DMS114 treated with DMSO at 0.1 percent for 48 hours (cell line): ENCODE data around the gene STX18.
"Not testable (repeated sequence)": the region's sequence is repeated elsewhere in the genome, so short reads cannot be mapped to it uniquely, and the experiment has no call there.

Experiments used
- DNase-seq: peaks from one replicate; lab custom pipeline; 2025; ENCODE audit not compliant: unreplicated experiment; lab: John Stamatoyannopoulos, UW

Gene STX18

GRCh38 chr4:4555916-4556315, 14.1 kb upstream of the STX18 start:
- no peak for DNase-seq

- no peak for DNase-seq
Observed at GRCh38 chr4:4554234-4554633, 12.4 kb upstream of the STX18 start.

- not testable (repeated sequence) for DNase-seq
Observed at GRCh38 chr4:4552042-4552441, 10.2 kb upstream of the STX18 start.

- not testable (repeated sequence) for DNase-seq
Observed at GRCh38 chr4:4550161-4550560, 8.3 kb upstream of the STX18 start.

GRCh38 chr4:4549534-4549933, 7.7 kb upstream of the STX18 start:
- DNase-seq: no peak

GRCh38 chr4:4542774-4543485, 1.1 kb upstream of the STX18 start:
- DNase-seq: no peak

GRCh38 chr4:4541040-4541631, 712 bp downstream of the STX18 start:
- DNase-seq: no peak

- no peak for DNase-seq
Observed at GRCh38 chr4:4539481-4539880, 2.4 kb downstream of the STX18 start.

- DNase-seq: no peak
Observed at GRCh38 chr4:4535590-4535989, 6.3 kb downstream of the STX18 start.

GRCh38 chr4:4534515-4535145, 7.2 kb downstream of the STX18 start:
- no peak for DNase-seq

GRCh38 chr4:4533461-4534169, 8.2 kb downstream of the STX18 start:
- no peak for DNase-seq

- no peak for DNase-seq
Observed at GRCh38 chr4:4532371-4533154, 9.3 kb downstream of the STX18 start.

GRCh38 chr4:4529392-4529791, 12.5 kb downstream of the STX18 start:
- no peak for DNase-seq

GRCh38 chr4:4526401-4526800, 15.4 kb downstream of the STX18 start:
- DNase-seq: no peak

GRCh38 chr4:4524364-4524763, 17.5 kb downstream of the STX18 start:
- DNase-seq: no peak

- DNase-seq: peak; percentile 91
Observed at GRCh38 chr4:4521731-4522130, 20.1 kb downstream of the STX18 start.

GRCh38 chr4:4521136-4521535, 20.7 kb downstream of the STX18 start:
- peak; percentile 95 for DNase-seq

- DNase-seq: no peak
Observed at GRCh38 chr4:4519297-4519894, 22.5 kb downstream of the STX18 start.

- DNase-seq: no peak
Observed at GRCh38 chr4:4518747-4519146, 23.1 kb downstream of the STX18 start.

GRCh38 chr4:4514786-4515185, 27.1 kb downstream of the STX18 start:
- DNase-seq: no peak

- DNase-seq: no peak
Observed at GRCh38 chr4:4512282-4512681, 29.6 kb downstream of the STX18 start.
